ENCODE measurements around the gene EGFL7.
A peak's percentile ranks its signal among the peaks of the same experiment; 100 is the strongest.

The EGFL7 gene

GRCh38 chr9:136645903-136646754, 16.6 kb upstream of the EGFL7 start:
- Histone ChIP-seq H3K36me3 (ENCODE audit: insufficient read depth, insufficient read length, low read length) (no peaks in the 10 kb centered on the region), H3K9ac (ENCODE audit: insufficient read length, low read depth) (peak overlapping the region; percentile 42), H3K4me1 (ENCODE audit: insufficient read depth, insufficient read length) (peaks cover 19% of the 10 kb centered on the region), H3K4me3 (ENCODE audit: insufficient read length, low read depth) (no peak overlapping the region), H3K27me3 (ENCODE audit: insufficient read depth, insufficient read length) (peaks cover 16% of the 10 kb centered on the region), H3K9me3 (ENCODE audit: insufficient read depth, low read length) (no peaks in the 10 kb centered on the region)
- no peak for DNase-seq (ENCODE audit: low read depth, low spot score)
- TF ChIP-seq SUZ12 (IDR thresholded peaks at IDR 0.05; ENCODE audit: extremely low read depth, insufficient read depth, insufficient read length) (no peak), ZNF274 (IDR thresholded peaks at IDR 0.05; ENCODE audit: low read depth, low read length) (no peak), YY1 (IDR thresholded peaks at IDR 0.05; ENCODE audit: insufficient read depth, insufficient read length) (no peak)

DNA sequence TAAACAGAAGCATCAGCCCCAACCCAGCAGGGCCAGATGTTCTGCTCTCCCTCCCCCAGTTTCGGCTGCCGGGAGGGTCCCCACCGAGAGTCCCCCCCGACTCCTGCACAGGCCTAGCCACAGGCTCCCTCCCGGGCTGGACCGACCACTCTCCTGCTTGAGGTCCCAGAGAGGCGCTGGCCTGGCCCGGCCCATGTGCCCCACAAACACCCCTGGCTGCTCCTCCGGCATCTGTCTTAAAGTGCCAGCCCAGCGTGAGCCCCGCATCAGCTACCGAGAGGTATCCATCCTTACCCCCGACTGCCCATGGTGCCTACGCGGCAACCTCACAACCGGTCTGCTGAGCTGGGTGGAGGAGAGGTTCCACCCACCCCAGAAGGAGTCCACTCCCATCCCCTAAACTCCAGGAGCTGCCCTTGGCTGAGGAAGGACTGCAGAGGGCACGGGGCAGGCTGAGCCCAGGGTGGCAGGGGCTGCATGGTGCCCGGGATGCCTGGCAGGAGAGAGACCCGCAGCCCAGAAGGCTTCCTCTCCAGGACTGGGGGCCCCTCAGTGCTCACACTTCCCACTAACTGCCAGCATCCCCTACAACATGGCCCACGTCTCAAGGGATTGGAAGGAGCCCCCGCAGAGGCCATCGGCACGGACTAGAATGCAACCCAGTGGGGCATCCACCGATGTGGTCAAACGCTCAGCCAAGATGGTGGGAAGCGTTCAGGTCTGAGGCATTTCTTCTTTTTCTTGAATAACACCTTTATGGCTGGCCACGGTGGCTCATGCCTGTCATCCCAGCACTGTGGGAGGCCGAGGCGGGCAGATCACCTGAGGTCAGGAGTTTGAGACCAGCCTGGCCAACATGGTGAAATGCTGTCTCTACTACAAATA, 15.6 kb upstream of the EGFL7 start:
- Histone ChIP-seq H3K36me3 (ENCODE audit: insufficient read depth, insufficient read length, low read length) (no peaks in the 10 kb centered on the region), H3K27me3 (ENCODE audit: insufficient read depth, insufficient read length) (peaks cover 16% of the 10 kb centered on the region), H3K4me1 (ENCODE audit: insufficient read depth, insufficient read length) (peaks cover 19% of the 10 kb centered on the region), H3K9me3 (ENCODE audit: insufficient read depth, low read length) (no peaks in the 10 kb centered on the region), H3K4me3 (ENCODE audit: insufficient read length, low read depth) (no peak overlapping the region), H3K9ac (ENCODE audit: insufficient read length, low read depth) (no peak overlapping the region)
- DNase-seq (ENCODE audit: low read depth, low spot score): no peak
- TF ChIP-seq YY1 (IDR thresholded peaks at IDR 0.05; ENCODE audit: insufficient read depth, insufficient read length) (no peak), SUZ12 (IDR thresholded peaks at IDR 0.05; ENCODE audit: extremely low read depth, insufficient read depth, insufficient read length) (no peak), ZNF274 (IDR thresholded peaks at IDR 0.05; ENCODE audit: low read depth, low read length) (no peak)

- no peak overlapping the region for H3K9ac ChIP-seq (ENCODE audit: insufficient read length, low read depth)
- no peaks in the 10 kb centered on the region for H3K9me3 ChIP-seq (ENCODE audit: insufficient read depth, low read length)
- no peaks in the 10 kb centered on the region for H3K36me3 ChIP-seq (ENCODE audit: insufficient read depth, insufficient read length, low read length)
- peaks cover 20% of the 10 kb centered on the region for H3K4me1 ChIP-seq (ENCODE audit: insufficient read depth, insufficient read length)
- H3K27me3 ChIP-seq (ENCODE audit: insufficient read depth, insufficient read length): peaks cover 8% of the 10 kb centered on the region
- TF ChIP-seq ZNF274 (IDR thresholded peaks at IDR 0.05; ENCODE audit: low read depth, low read length) (no peak), SUZ12 (IDR thresholded peaks at IDR 0.05; ENCODE audit: extremely low read depth, insufficient read depth, insufficient read length) (no peak), YY1 (IDR thresholded peaks at IDR 0.05; ENCODE audit: insufficient read depth, insufficient read length) (no peak)
- H3K4me3 ChIP-seq (ENCODE audit: insufficient read length, low read depth): no peak overlapping the region
- DNase-seq (ENCODE audit: low read depth, low spot score): no peak
Measured at GRCh38 chr9:136648751-136649150, 14.0 kb upstream of the EGFL7 start.

- Histone ChIP-seq H3K27me3 (ENCODE audit: insufficient read depth, insufficient read length) (no peaks in the 10 kb centered on the region), H3K36me3 (ENCODE audit: insufficient read depth, insufficient read length, low read length) (no peaks in the 10 kb centered on the region), H3K4me3 (ENCODE audit: insufficient read length, low read depth) (no peak overlapping the region), H3K9ac (ENCODE audit: insufficient read length, low read depth) (no peak overlapping the region), H3K9me3 (ENCODE audit: insufficient read depth, low read length) (no peaks in the 10 kb centered on the region), H3K4me1 (ENCODE audit: insufficient read depth, insufficient read length) (peaks cover 20% of the 10 kb centered on the region)
- TF ChIP-seq YY1 (IDR thresholded peaks at IDR 0.05; ENCODE audit: insufficient read depth, insufficient read length): no peak
- TF ChIP-seq ZNF274 (IDR thresholded peaks at IDR 0.05; ENCODE audit: low read depth, low read length): no peak
- no peak for TF ChIP-seq SUZ12 (IDR thresholded peaks at IDR 0.05; ENCODE audit: extremely low read depth, insufficient read depth, insufficient read length)
- no peak for DNase-seq (ENCODE audit: low read depth, low spot score)
Measured at GRCh38 chr9:136650021-136650420, 12.7 kb upstream of the EGFL7 start.

- no peak for TF ChIP-seq SUZ12 (IDR thresholded peaks at IDR 0.05; ENCODE audit: extremely low read depth, insufficient read depth, insufficient read length)
- no peak for TF ChIP-seq ZNF274 (IDR thresholded peaks at IDR 0.05; ENCODE audit: low read depth, low read length)
- TF ChIP-seq YY1 (IDR thresholded peaks at IDR 0.05; ENCODE audit: insufficient read depth, insufficient read length): no peak
Measured at GRCh38 chr9:136650648-136651047, 12.1 kb upstream of the EGFL7 start.

GRCh38 chr9:136651860-136652259, 10.9 kb upstream of the EGFL7 start:
- Histone ChIP-seq H3K36me3 (ENCODE audit: insufficient read depth, insufficient read length, low read length) (no peaks in the 10 kb centered on the region), H3K4me3 (ENCODE audit: insufficient read length, low read depth) (no peak overlapping the region), H3K4me1 (ENCODE audit: insufficient read depth, insufficient read length) (peaks cover 15% of the 10 kb centered on the region), H3K9ac (ENCODE audit: insufficient read length, low read depth) (no peak overlapping the region), H3K9me3 (ENCODE audit: insufficient read depth, low read length) (no peaks in the 10 kb centered on the region), H3K27me3 (ENCODE audit: insufficient read depth, insufficient read length) (no peaks in the 10 kb centered on the region)
- TF ChIP-seq SUZ12 (IDR thresholded peaks at IDR 0.05; ENCODE audit: extremely low read depth, insufficient read depth, insufficient read length): no peak
- TF ChIP-seq YY1 (IDR thresholded peaks at IDR 0.05; ENCODE audit: insufficient read depth, insufficient read length): no peak
- TF ChIP-seq ZNF274 (IDR thresholded peaks at IDR 0.05; ENCODE audit: low read depth, low read length): no peak
- DNase-seq (ENCODE audit: low read depth, low spot score): no peak

More at GRCh38 chr9:136650648-136651047, 12.1 kb upstream of the EGFL7 start:
- no peak for DNase-seq (ENCODE audit: low read depth, low spot score)
- no peaks in the 10 kb centered on the region for H3K9me3 ChIP-seq (ENCODE audit: insufficient read depth, low read length)
- no peaks in the 10 kb centered on the region for H3K36me3 ChIP-seq (ENCODE audit: insufficient read depth, insufficient read length, low read length)
- H3K27me3 ChIP-seq (ENCODE audit: insufficient read depth, insufficient read length): no peaks in the 10 kb centered on the region
- no peak overlapping the region for H3K9ac ChIP-seq (ENCODE audit: insufficient read length, low read depth)
- no peak overlapping the region for H3K4me3 ChIP-seq (ENCODE audit: insufficient read length, low read depth)
- H3K4me1 ChIP-seq (ENCODE audit: insufficient read depth, insufficient read length): peaks cover 21% of the 10 kb centered on the region

All from NT2/D1 (cell line).